ENCODE measurements around the gene POU2F3.

Gene POU2F3
- total RNA-seq, result 0.06 to 0.13 reads per million in 2 experiments

DNA sequence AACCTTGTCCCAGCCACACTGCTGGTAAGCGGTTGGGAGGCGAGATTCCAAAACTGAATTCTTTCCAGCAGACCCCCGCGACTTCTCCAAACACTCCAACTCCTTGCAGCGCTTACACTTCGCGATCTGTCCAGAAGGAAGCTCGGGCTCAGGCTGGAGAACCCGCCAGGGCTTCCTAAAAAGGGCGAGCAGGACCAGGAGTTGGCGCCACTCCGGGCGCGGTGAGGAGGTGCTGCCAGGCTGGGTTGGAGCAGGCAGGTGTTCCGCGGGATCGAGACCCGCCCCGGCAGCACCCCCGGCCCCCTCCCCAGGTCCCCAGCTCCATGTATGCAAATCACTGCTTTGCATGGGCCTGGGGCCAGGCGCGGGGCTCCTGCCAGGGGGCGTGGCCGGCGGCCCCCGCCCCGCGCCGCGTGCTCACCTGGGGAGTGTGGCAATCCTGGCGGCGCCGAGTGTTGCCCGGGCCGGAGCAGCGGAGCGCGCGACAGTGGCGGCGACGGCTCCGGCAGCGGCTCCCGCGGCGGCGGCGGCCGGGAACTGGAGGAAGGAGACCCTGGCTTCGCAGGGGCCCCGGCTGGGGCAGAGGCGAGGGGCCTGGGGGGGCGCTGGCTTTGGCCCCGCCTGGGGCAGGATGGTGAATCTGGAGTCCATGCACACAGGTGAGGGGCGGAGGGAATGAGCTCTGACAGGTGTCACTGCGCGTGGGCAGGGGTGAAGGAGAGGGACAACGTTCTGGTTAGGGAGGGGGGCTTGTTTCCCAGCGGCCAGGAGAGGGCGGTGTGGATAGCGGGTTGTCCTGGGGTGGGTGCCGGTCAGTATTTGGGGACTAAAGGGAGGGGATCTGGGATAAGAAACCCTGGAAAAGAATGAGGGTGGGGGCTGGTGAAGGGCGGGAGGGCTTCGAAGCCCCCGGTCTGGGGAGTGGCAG, at the start of gene POU2F3:
Gene POU2F3 (plus strand): TSS at position 428 of the 928 bp plus-strand sequence. CDS start 204 bp downstream, at position 632.
- DNase-seq (ENCODE audit: low read depth), result no peak

DNA sequence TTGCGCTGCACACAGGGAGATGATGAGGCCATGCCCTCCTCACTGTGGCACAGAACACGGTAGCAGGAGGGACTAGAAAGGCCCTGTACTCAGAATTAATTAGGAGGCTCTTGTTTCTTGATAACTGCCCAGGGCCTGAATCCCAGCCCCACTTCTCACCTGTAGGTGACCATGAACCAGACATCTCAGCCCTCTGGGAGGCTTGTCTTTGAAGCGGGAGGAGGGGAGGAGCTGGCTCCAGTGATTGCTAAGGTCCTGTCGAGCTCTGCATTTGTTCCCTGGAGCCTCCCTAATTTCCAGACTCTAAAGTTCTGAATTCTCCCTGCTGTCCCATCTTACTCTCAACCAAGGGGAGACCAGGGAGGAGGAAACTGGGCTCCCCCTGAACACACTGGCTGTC, 48.9 kb upstream of the POU2F3 start:
- DNase-seq (ENCODE audit: low read depth), result no peak

DNA sequence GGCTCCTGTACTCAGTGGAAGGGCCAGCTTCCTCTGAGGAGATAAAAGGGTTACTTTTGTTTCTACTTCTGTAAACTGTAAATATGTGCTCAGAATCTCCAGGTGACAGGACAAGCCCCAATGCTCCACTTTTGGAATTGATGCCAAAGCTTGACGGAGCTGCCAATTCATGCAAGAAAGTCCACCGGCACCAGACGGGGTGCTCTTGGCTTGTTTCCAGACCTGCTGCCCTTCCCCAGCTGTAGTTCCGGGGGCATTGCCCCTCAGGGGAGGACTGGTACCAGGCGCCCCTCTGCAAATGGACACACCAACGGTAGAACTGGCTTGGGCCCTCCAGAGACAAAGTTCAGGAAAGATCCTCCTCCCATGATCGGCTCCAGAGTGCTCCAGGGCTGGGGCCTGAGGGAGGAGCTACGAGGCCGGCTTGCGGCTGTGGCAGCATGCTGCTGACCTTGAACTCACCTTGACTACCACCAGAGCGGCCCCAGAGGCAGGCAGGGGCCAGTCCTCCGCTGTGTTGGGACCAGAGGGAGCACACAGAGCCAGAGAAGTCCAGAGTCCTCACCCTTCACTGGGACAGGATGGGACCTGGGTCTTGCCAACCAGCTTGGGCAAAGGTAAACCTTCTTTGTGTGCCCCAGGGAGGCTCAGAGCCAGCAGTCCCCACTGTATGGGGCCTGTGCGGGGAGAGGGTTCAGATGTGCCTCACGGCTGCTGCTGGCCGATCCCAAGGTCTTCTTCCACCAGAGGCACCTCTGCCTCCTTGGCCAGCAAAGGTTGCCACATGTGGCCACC, 46.9 kb upstream of the POU2F3 start:
- no peak for DNase-seq (ENCODE audit: low read depth)

DNA sequence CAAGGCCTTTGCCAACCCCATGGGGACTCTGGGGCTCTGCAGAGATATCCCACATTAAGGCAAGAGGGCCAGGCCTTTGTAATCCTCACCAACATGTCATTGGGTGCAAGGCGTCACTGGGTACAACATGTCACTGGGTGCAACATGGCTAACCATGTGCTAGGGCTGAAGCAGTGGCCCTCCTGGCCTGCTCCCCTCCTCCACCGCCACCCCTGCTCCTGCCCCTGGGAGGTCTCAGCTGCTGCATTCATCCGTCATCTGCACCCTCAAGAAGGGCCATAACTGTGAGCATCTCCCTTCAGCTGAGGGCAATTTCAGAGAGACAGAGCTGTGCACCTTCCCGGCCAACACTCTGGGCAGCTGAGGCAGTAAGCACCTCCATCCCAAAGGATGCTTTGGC, 45.8 kb upstream of the POU2F3 start:
- DNase-seq (ENCODE audit: low read depth), result no peak

DNA sequence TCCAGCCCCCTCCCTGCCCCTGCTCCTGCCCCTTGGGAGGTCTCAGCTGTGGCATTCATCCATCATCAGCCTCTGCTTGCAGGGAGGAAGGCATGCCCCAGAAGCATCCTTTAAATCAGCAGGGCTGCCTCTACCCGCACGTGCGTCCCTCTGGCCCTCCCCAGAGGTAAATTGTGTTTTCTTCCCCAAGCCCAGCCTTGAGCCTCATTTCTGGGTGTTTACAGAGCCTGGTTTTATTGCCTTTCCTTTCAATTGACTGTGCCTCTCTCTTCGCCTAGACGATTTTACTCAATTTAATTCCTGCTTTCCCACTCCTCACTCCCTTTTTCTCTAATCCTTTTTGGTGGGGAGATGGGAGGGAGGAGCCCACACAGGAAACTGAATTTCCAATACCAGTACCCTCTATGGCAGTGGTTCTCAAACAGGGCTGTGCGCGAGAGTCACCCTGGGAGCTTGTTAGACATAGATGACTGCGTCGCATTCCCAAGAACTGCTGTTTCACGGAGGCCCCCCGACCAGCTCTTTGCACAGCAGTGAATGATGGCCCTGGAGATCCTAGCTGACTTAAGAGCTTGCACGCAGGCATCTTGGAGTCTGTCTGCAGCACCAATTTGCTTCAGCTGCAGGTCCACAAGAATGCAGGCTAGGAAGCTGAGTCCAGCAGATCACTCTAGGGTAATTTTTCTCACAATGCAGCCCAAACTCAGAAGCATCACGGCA, 44.2 kb upstream of the POU2F3 start:
- DNase-seq (ENCODE audit: low read depth), result no peak

DNA sequence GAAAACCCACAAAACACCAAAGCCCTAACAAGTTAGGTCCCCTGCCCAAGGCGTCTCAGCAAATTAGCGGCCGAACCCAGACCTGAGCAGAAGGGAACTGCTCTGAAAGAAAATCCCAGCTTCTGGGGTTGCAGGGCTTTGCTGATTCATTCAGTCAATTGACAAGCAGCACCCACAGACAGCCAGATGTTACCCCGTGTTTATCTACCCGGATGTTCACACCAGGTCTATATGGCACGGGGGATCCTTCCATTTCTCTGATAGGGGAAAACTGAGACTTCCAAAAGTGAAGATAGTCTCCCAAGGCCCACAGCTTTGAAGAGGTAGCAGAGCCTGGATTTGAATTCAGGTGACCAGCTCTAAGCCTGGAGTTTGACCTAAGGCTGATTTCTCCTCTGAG, 43.1 kb upstream of the POU2F3 start:
- DNase-seq (ENCODE audit: low read depth), result no peak

DNA sequence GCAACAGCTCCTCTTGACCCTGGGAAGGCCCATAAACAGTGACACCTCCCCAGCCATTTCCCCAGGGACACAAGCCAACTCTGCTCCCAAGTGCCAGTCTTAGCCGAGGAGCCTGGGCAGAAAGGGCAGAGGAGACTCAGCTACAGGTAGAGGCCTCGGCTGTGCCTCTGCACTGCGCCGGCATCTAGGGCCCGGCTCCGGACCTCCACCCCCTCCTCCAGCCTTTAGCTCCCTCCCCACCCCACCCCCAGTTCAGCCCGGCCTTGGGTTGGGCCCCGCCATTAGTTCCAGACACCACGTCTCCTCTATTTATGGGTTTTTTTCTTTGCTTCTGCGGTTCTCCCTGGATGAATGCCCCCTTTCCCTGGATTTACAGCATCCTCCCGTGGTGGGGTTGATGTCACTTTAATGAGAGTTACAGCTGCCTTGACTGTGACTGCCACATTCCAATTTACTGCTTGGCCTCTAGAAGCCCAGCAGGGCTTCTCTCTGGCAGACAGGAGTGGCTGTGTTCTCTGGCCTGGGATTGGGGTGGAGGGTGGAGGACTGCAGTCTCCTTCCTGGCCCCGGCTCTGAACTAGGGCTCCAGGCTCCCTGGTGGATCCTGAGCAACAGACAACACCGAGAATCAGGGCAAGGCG, 42.6 kb upstream of the POU2F3 start:
- DNase-seq (ENCODE audit: low read depth), result no peak

DNA sequence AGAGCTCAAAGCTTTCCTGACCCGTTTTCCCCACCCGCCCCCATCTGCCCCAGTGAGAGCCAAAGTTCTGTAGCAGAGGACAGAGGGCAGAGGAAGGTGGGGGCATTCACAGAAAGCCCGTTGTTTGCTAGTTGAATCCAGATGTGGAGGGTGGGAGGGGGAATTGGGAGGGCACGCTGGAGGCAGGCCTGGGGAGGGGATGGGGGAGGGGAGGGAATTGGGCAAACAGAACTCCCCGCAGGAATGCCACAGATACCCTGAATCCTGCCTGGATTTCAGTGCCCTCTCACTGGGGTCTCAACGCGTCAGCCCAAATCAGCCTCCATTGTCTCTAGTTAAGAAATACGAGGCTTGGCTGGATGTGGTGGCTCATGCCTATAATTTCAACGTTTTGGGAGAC, 42.0 kb upstream of the POU2F3 start:
- no peak for DNase-seq (ENCODE audit: low read depth)

DNA sequence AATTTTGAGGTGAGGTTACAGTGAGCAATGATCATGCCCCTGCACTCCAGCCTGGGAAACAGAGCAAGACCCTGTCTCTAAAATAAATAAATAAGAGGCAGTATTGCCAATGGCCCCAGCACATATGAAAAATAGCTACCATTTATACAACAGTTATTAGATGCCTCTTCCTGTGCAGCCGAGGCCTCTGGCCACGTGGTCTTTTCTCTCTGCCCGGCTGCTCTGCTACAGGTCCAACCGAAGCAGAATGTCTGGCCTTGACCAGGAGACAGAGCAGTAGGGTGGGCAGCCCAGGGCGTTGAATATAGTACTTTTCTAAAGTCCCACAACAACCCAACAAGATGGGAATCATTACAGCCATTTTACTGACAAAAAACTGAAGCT, 41.5 kb upstream of the POU2F3 start:
- DNase-seq (ENCODE audit: low read depth), result no peak

DNA sequence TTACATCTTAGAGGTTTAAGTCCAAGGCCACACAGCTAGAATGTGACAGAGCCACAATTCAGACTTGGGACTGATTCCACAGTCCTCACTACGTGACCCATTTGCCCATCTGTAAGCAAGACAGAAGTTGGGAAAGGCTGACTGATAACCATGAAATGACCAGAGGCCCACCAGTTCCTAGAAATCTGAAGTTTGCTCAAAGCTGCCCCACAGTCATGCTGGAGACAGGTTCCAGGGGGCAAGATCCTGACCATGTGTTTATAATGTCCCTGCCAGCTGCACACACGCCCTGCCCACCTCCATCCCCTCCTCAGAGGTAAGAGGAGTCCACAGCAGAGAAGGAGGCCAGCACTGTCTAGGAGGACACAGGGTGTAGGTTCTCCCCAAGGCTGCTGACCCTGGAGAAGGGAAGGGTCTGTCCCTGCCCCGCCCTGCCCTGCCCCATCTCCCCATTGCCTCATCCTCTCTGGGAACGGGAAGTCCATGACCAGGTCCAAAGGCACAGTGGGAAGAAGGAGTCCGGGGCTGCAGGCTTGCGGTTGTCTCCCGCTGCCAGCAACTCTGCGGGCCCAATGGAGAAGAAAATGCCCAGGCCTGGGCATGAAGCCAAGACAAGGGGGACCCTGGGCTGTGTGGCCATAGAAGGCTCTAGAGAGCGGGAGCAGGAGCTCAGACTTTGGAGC, 41.0 kb upstream of the POU2F3 start:
- no peak for DNase-seq (ENCODE audit: low read depth)

DNA sequence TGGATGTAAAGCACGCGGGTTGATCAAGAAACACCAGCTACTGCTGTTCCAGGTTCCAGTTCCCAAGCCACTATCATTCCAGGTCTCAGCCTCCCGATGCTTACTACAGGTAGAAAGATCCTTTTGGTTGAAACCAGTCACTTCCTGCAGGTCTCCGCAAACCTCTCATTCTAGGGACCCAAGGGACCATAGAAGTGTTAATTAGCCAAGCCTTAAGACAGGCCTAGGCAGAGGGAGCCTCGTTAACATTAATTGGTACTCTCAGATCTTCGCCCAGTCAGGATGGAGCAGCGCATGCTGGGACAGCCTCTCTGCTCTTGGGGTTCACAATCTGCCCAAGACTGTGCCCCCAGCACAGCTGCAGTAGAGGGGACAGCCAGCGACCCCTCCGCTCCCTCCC, 40.3 kb upstream of the POU2F3 start:
- no peak for DNase-seq (ENCODE audit: low read depth)

DNA sequence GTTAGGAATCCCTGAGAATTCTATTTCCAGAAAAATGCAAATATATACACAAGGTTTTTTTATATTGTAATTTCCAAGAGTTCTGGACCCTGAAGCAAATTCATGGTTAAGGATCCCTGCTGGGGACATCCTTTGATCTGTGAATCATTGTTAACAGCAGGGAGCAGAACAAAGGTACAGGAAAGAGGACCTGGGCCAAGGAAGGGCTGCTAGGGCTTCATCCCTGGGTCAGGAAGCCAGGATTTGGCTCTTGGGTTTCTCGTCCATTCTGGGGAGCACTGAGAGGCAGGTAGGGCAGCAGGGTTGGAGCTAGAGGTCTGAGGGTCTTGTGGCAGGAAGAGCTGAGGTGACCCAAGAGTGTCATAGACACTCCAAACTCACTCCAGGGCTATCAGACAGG, 39.3 kb upstream of the POU2F3 start:
- no peak for DNase-seq (ENCODE audit: low read depth)

DNA sequence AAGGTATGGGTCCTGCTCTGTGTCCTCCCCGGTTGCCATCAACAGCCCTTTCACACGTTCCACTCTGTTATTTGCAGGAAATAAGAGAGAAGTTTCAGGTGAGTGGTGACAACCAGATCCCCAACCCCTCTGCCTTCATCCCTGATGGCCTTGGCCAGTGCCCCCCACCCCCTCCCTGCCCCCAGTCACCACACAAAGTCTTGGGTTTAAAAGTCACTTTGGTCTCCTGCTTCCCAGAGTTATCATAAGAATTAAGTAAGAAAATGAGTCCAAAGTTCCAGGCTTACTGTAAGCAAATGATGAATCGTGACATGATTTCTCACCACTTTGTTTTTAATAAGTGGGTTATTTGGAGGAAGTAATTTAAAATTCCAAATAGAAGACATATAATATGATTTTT, 38.3 kb upstream of the POU2F3 start:
- DNase-seq (ENCODE audit: low read depth), result no peak

DNA sequence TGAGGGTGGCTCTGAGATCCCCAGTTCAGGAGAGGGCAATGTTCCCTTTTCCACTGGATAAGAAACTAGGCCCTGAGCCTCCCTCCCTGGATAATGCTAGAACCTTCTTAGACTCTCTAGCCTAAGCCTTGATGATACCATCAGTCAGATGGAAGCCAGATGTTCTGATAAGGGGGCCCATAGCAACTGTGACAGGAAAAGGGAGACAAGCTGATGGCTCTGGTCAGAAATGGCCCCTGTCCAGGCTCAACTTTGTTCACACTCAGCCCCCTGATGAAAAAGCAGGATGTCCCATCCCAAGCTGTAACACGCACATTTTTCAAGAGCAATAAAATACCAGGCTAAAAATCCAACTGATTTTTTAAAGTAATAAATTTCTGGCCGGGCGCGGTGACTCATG, 36.3 kb upstream of the POU2F3 start:
- no peak for DNase-seq (ENCODE audit: low read depth)

DNA sequence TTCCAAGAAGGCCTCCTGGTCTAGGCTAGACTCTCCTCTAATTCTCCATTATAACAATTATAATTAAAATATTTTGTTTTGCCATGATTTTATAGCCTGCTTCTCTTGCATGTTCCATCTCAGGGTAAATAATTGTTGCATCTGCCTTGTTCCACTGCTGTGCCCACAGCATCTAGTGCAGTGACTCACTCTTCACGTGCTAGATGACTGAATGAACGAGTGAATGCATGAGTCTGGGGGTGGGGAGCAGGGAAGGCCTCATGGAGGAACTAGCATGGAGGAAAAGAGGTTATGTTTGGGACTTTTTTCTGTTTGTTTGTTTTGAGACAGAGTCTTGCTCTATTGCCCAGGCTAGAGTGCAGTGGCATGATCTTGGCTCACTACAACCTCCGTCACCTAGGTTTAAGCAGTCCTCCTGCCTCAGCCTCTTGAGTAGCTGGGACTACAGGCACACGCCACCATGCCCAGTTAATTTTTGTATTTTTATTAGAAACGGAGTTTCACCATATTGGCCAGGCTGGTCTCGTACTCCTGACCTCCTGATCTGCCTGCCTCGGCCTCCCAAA, 34.3 kb upstream of the POU2F3 start:
- no peak for DNase-seq (ENCODE audit: low read depth)

DNA sequence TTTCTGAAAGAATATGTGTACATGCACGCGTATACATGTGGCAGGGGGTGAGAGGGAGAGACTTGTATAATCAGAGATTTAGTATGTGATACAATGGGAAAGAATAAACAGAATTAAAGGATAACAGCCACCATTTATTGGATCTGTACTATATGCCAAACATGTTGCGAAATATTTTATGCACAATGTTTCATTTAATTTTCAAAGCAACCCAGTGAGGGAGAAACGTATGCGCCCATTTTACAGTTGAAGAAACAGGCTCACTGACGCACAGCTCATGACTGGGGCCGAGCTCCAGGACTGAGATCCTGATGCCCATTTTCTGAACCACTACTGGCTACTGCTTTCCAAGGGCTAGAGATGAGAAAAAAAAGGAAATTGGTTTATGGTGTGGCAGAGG, 32.4 kb upstream of the POU2F3 start:
- no peak for DNase-seq (ENCODE audit: low read depth)

DNA sequence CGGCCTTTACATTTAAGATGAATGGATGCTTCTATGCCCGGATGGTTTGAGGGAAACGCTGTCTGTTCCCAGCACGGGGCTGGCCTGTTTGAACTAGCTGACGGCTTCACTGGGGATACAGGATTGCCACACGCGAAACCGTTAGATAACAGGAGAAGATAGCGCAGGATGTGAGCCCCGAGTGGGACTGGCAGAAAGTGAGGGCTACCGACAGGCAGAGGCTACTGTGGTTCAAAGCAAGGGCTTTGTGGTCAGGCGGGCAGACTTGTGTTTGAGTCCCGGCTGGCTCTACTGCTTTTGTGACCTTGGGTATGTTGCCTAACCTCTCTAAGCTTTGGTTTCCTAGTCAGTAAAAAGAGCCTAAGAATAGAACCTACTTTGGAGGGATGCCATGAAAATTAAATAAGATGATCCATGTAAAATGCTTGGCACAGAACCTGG, 31.9 kb upstream of the POU2F3 start:
- DNase-seq (ENCODE audit: low read depth), result no peak

DNA sequence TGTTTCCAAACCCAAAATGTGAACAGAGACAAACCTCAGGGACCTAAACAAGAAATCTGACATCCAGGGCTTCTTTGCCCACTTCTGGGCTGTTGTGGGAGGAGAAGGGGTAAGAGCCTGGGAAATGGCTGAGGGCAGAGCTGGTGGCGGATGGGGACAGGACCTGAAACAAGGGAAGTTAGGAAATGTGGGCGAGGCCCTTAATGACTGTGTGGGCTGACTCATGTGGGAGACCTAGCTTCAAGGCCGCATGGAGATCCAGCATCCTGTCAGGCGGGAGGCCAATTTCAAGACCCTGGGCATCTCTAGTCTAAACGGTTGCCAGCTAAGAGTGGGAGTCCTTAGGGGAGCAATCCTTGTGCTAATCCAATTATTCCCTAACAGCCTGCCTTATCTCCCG, 31.2 kb upstream of the POU2F3 start:
- no peak for DNase-seq (ENCODE audit: low read depth)

DNA sequence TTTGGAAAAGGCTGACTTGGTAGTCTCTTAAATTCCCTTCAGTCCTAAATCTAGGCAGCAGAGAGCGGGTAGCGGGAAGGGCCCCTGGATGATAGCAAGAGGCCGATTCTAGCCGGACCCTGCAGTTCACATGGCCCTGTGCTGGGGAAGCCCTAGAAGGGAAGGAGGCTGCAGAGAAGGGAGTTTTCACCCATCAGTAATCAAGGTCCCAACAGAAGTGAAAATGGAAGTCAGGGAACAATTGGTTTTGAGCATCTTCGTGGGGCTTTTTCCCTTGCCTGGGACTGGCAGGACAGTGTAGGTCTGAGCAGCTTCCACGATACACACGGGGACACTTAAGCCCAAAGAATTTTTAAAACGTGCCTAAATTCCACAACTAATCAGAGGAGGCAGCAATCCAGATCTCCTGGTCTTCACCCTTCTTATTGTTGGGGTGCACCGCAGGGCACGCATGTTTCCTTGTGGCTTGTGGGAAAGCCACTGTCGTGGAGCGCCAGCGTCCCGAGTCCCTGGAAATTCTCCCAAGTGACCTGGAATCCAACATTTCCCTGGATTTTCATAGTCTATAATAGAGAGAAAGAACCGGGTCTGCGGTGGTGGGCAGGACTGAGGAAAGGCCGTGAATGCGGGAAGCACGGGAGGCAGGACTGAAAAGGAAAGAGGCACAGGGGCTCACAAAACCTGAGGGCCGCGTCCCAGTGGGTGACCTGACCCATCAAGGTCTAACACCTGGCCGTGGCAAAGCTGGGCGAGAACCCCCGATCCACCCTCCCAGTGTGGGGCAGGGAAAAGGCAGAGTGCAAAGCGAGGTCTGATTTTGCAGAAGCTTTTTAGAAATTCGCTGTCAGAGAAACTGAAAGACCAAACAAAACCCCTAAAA, 30.0 kb upstream of the POU2F3 start:
- no peak for DNase-seq (ENCODE audit: low read depth)
